HEK293 (cell line): ENCODE results near the gene BBS7.

Source experiments
- CTCF ChIA-PET: fragments of 350-600 bp; formaldehyde crosslinking; extraction: SDS; loops from one replicate; lab custom pipeline; 2021; ENCODE audit warnings: antibody characterized with exemption; lab: Yijun Ruan, JAX
- POLR2A ChIA-PET: fragments of 300-600 bp; formaldehyde crosslinking; extraction: SDS; loops from one replicate; lab custom pipeline; 2020; ENCODE audit warnings: antibody characterized with exemption, inconsistent platforms; lab: Yijun Ruan, JAX
- H3K27ac ChIP-seq: fragments of 200-500 bp; sonication (Bioruptor generic); 2 replicates; pipeline ENCODE4 v1.5.1; 2014; ENCODE audit warnings: low read depth, low read length, control low read depth, inconsistent platforms; ENCODE audit errors: extremely low read depth
- H3K36me3 ChIP-seq, 2 experiments: fragments of 200-500 bp in 1 of 2; sonication (Bioruptor generic) in 1 of 2; 1 replicate in 1 of 2; 2 replicates in 1 of 2; pipeline ENCODE4 v1.5.1; 2014 to 2017; ENCODE audit warnings: inconsistent platforms in 2 of 2, low read length in 2 of 2; ENCODE audit not compliant: control insufficient read depth in 2 of 2, insufficient read depth in 1 of 2
- H3K4me1 ChIP-seq: fragments of 200-500 bp; sonication (Bioruptor generic); 2 replicates; pipeline ENCODE4 v1.5.1; 2014; ENCODE audit warnings: mild to moderate bottlenecking, low read length, inconsistent platforms; ENCODE audit not compliant: control insufficient read depth, insufficient read depth
- H3K4me3 ChIP-seq: 2 replicates; pipeline ENCODE4 v1.5.1; 2011; ENCODE audit warnings: low read depth, mild to moderate bottlenecking, control low read depth, low read length, moderate library complexity
- H3K9me3 ChIP-seq: fragments of 200-500 bp; sonication (Bioruptor generic); 2 replicates; pipeline ENCODE4 v1.5.1; 2014; ENCODE audit warnings: low read depth, low read length, inconsistent platforms; ENCODE audit not compliant: control insufficient read depth, insufficient read depth
- BCL11B ChIP-seq: fragments of 450-650 bp; formaldehyde crosslinking; IDR thresholded peaks from 2 replicates; pipeline ENCODE4 v1.5.1; 2016; ENCODE audit warnings: low read depth, missing biosample characterization, missing genetic modification characterization
- GLIS1 ChIP-seq: fragments of 450-650 bp; formaldehyde crosslinking; IDR thresholded peaks from 2 replicates; pipeline ENCODE4 v1.5.1; 2016; ENCODE audit warnings: missing biosample characterization, missing genetic modification characterization
- MZF1 ChIP-seq: fragments of 450-650 bp; formaldehyde crosslinking; IDR thresholded peaks from 2 replicates; pipeline ENCODE4 v1.5.1; 2017; ENCODE audit warnings: missing biosample characterization, missing genetic modification characterization, borderline replicate concordance
- SP3 ChIP-seq: fragments of 450-650 bp; formaldehyde crosslinking; IDR thresholded peaks from 2 replicates; pipeline ENCODE4 v1.5.1; 2016; ENCODE audit warnings: missing biosample characterization, missing genetic modification characterization
- ZNF221 ChIP-seq: fragments of 450-650 bp; formaldehyde crosslinking; IDR thresholded peaks from 2 replicates; pipeline ENCODE4 v1.5.1; 2017; ENCODE audit warnings: missing biosample characterization, missing genetic modification characterization, borderline replicate concordance
- ZNF223 ChIP-seq: fragments of 450-650 bp; formaldehyde crosslinking; IDR thresholded peaks from 2 replicates; pipeline ENCODE4 v1.5.1; 2016; ENCODE audit warnings: missing biosample characterization, missing genetic modification characterization
- ZNF404 ChIP-seq: fragments of 450-650 bp; formaldehyde crosslinking; IDR thresholded peaks from 2 replicates; pipeline ENCODE4 v1.5.1; 2017; ENCODE audit warnings: missing biosample characterization, missing genetic modification characterization
- ZNF423 ChIP-seq: fragments of 450-650 bp; formaldehyde crosslinking; IDR thresholded peaks from 2 replicates; pipeline ENCODE4 v1.5.1; 2016; ENCODE audit warnings: missing biosample characterization, missing genetic modification characterization
- ZNF549 ChIP-seq: fragments of 450-650 bp; IDR thresholded peaks from 2 replicates; pipeline ENCODE4 v1.5.1; 2018; ENCODE audit warnings: missing biosample characterization, missing genetic modification characterization, mild to moderate bottlenecking, inconsistent platforms, moderate library complexity
- ZNF621 ChIP-seq: fragments of 450-650 bp; formaldehyde crosslinking; IDR thresholded peaks from 2 replicates; pipeline ENCODE4 v1.5.1; 2017; ENCODE audit warnings: missing biosample characterization, missing genetic modification characterization
- ZNF624 ChIP-seq: fragments of 450-650 bp; formaldehyde crosslinking; IDR thresholded peaks from 2 replicates; pipeline ENCODE4 v1.5.1; 2017; ENCODE audit warnings: missing biosample characterization, missing genetic modification characterization
- ZNF626 ChIP-seq: fragments of 450-650 bp; sonication (Bioruptor Pico); formaldehyde crosslinking; IDR thresholded peaks from 2 replicates; pipeline ENCODE4 v1.5.1; 2018; ENCODE audit warnings: missing biosample characterization, missing genetic modification characterization, inconsistent platforms
- ZNF664 ChIP-seq: fragments of 450-650 bp; formaldehyde crosslinking; IDR thresholded peaks from 2 replicates; pipeline ENCODE4 v1.5.1; 2016; ENCODE audit warnings: missing biosample characterization, missing genetic modification characterization
- ZNF791 ChIP-seq: fragments of 450-650 bp; formaldehyde crosslinking; IDR thresholded peaks from 2 replicates; pipeline ENCODE4 v1.5.1; 2016; ENCODE audit warnings: missing biosample characterization, missing genetic modification characterization
- ZNF843 ChIP-seq: fragments of 450-650 bp; formaldehyde crosslinking; IDR thresholded peaks from 2 replicates; pipeline ENCODE4 v1.5.1; 2016; ENCODE audit warnings: missing biosample characterization, missing genetic modification characterization
- TF ChIP-seq, protein P1 (sequence below): fragments of 450-650 bp; formaldehyde crosslinking; IDR thresholded peaks from 2 replicates; pipeline ENCODE4 v1.5.1; 2016; ENCODE audit warnings: missing biosample characterization, missing genetic modification characterization
- TF ChIP-seq, protein P2 (sequence below): fragments of 450-650 bp; IDR thresholded peaks from 2 replicates; pipeline ENCODE4 v1.5.1; 2018; ENCODE audit warnings: missing biosample characterization, mild to moderate bottlenecking, missing genetic modification characterization
- TF ChIP-seq, protein P3 (sequence below): fragments of 450-650 bp; formaldehyde crosslinking; IDR thresholded peaks from 2 replicates; pipeline ENCODE4 v1.5.1; 2016; ENCODE audit warnings: missing biosample characterization, missing genetic modification characterization
- TF ChIP-seq, protein P4 (sequence below): fragments of 450-650 bp; formaldehyde crosslinking; conservative IDR thresholded peaks from 2 replicates; pipeline ENCODE4 v1.5.1; 2016; ENCODE audit warnings: low read depth, missing biosample characterization, missing genetic modification characterization

BBS7 gene

DNA sequence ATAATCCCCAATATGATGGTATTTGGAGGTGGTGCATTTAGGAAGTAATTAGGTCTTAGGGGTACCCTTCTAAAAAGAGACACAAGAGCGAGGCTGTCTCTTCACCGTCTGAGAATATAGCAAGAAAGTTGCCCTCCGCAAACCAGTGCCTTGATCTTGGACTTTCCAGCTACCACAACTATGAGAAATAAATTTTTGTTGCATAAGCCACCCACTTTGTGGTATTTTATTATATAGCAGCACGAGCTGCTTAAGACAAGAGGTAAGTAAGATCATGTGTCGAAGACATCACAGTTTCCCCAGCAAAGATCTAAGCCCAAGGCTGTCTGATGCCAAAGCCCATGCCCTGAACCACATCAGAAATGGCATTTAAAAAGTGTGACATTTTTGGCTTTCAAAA lies 78.8 kb downstream of the BBS7 start (continued):
- TF ChIP-seq, protein P1, sequence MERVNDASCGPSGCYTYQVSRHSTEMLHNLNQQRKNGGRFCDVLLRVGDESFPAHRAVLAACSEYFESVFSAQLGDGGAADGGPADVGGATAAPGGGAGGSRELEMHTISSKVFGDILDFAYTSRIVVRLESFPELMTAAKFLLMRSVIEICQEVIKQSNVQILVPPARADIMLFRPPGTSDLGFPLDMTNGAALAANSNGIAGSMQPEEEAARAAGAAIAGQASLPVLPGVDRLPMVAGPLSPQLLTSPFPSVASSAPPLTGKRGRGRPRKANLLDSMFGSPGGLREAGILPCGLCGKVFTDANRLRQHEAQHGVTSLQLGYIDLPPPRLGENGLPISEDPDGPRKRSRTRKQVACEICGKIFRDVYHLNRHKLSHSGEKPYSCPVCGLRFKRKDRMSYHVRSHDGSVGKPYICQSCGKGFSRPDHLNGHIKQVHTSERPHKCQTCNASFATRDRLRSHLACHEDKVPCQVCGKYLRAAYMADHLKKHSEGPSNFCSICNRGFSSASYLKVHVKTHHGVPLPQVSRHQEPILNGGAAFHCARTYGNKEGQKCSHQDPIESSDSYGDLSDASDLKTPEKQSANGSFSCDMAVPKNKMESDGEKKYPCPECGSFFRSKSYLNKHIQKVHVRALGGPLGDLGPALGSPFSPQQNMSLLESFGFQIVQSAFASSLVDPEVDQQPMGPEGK (tag by site-specific recombination) = no peak
- TF ChIP-seq ZNF624 (tag by site-specific recombination) = no peak

DNA sequence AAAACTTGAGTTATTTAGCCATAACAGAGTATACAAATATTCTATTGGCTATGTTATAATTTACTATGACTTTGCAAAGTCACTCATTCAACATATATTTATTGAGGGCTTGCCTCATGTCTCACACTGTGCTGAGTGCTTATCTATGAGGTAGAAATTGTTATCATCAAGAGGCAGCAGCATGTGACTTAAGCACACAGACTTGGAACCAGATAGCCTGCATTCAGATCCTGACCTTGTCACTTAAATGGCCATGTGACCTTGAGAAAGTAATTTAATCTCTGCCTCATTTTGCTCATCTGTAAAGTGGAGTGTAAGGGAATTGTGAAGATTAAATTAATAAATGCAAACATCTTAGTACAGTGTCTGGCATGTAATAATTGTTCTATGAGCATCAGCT lies 79.3 kb downstream of the BBS7 start:
- CTCF ChIA-PET = no interaction called here
- H3K4me1 ChIP-seq = no peaks in the 10 kb centered on the region
- no peaks in the 10 kb centered on the region for H3K36me3 ChIP-seq
- H3K27ac ChIP-seq = no peak overlapping the region
- POLR2A ChIA-PET = no interaction called here
- TF ChIP-seq, protein P2, sequence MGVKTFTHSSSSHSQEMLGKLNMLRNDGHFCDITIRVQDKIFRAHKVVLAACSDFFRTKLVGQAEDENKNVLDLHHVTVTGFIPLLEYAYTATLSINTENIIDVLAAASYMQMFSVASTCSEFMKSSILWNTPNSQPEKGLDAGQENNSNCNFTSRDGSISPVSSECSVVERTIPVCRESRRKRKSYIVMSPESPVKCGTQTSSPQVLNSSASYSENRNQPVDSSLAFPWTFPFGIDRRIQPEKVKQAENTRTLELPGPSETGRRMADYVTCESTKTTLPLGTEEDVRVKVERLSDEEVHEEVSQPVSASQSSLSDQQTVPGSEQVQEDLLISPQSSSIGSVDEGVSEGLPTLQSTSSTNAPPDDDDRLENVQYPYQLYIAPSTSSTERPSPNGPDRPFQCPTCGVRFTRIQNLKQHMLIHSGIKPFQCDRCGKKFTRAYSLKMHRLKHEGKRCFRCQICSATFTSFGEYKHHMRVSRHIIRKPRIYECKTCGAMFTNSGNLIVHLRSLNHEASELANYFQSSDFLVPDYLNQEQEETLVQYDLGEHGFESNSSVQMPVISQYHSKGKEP (tag by site-specific recombination) = no peak
- TF ChIP-seq ZNF404 (tag by site-specific recombination) (no peak), GLIS1 (tag by site-specific recombination) (no peak), ZNF664 (peak; percentile 33; the same call in 1 of the 2 replicates)
- TF ChIP-seq, protein P3, sequence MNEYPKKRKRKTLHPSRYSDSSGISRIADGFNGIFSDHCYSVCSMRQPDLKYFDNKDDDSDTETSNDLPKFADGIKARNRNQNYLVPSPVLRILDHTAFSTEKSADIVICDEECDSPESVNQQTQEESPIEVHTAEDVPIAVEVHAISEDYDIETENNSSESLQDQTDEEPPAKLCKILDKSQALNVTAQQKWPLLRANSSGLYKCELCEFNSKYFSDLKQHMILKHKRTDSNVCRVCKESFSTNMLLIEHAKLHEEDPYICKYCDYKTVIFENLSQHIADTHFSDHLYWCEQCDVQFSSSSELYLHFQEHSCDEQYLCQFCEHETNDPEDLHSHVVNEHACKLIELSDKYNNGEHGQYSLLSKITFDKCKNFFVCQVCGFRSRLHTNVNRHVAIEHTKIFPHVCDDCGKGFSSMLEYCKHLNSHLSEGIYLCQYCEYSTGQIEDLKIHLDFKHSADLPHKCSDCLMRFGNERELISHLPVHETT (tag by site-specific recombination) = no peak
- TF ChIP-seq, protein P4, sequence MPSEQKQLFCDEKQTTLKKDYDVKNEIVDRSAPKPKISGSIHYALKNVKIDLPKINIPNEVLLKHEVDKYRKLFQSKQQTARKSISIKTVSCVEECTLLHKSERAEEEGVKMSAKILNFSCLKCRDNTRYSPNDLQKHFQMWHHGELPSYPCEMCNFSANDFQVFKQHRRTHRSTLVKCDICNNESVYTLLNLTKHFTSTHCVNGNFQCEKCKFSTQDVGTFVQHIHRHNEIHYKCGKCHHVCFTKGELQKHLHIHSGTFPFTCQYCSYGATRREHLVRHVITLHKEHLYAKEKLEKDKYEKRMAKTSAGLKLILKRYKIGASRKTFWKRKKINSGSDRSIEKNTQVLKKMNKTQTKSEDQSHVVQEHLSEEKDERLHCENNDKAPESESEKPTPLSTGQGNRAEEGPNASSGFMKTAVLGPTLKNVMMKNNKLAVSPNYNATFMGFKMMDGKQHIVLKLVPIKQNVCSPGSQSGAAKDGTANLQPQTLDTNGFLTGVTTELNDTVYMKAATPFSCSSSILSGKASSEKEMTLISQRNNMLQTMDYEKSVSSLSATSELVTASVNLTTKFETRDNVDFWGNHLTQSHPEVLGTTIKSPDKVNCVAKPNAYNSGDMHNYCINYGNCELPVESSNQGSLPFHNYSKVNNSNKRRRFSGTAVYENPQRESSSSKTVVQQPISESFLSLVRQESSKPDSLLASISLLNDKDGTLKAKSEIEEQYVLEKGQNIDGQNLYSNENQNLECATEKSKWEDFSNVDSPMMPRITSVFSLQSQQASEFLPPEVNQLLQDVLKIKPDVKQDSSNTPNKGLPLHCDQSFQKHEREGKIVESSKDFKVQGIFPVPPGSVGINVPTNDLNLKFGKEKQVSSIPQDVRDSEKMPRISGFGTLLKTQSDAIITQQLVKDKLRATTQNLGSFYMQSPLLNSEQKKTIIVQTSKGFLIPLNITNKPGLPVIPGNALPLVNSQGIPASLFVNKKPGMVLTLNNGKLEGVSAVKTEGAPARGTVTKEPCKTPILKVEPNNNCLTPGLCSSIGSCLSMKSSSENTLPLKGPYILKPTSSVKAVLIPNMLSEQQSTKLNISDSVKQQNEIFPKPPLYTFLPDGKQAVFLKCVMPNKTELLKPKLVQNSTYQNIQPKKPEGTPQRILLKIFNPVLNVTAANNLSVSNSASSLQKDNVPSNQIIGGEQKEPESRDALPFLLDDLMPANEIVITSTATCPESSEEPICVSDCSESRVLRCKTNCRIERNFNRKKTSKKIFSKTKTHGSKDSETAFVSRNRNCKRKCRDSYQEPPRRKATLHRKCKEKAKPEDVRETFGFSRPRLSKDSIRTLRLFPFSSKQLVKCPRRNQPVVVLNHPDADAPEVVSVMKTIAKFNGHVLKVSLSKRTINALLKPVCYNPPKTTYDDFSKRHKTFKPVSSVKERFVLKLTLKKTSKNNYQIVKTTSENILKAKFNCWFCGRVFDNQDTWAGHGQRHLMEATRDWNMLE (tag by site-specific recombination) = no peak
- H3K9me3 ChIP-seq = no peaks in the 10 kb centered on the region
- H3K4me3 ChIP-seq = no peak overlapping the region

DNA sequence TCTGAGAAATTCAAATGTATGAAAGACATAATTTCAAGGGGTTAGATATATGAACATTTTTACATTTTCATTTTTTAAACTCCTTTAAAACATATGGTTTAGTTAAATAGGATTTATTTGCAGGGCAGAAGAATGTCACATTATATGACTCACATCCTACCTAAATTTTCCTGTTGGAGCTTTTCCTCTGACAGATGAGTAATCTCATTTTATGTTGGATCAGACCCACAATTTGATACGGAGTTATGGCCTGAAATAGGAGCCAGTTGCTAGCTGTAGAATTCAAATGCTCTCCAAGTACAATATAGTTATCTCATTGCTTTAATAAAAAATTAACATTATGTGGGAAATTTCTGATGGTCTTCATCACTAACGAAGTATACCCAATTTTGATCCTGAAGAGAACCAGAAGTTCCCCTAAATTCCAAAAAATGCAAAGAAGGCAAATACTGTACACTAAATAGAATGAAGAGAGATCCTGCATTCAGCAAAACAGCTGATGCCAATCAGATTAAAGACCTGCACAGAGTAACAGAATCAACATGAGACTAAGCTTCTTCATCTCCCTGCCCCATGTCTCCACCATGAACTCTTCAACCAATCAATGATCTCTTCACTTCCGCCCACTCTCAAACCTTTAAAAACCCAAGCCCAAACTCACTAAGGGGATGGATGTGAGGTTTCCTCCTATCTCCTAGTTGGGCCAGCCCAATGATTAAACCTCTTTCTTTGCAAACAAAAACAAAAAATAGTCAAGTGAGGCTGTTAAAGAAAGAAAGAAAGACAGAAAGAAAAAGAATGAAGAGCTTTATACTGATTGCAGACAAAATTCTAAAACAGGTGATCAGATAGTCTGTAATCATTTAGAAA lies 80.1 kb downstream of the BBS7 start:
- H3K36me3 ChIP-seq = no peaks in the 10 kb centered on the region
- ChIA-PET CTCF (interaction anchor here (0.7 kb wide), 1 partner anchor 11 kb away, joined by 3 read pairs; the partner anchor contains the start of gene EXOSC9), POLR2A (interaction anchor here (0.9 kb wide), 1 partner anchor 11 kb away, joined by 3 read pairs; the partner anchor contains the start of gene EXOSC9)
- no peak overlapping the region for H3K4me3 ChIP-seq
- H3K9me3 ChIP-seq = no peaks in the 10 kb centered on the region
- H3K4me1 ChIP-seq = no peaks in the 10 kb centered on the region
- H3K27ac ChIP-seq = no peak overlapping the region
- no peak for TF ChIP-seq BCL11B (tag by site-specific recombination)
- TF ChIP-seq SP3 (tag by site-specific recombination) = no peak
- no peak for TF ChIP-seq ZNF791 (tag by site-specific recombination)
- no peak for TF ChIP-seq ZNF843 (tag by site-specific recombination)
- no peak for TF ChIP-seq ZNF621 (tag by site-specific recombination)
- no peak for TF ChIP-seq ZNF223 (tag by site-specific recombination)
- TF ChIP-seq ZNF221 (tag by site-specific recombination) = no peak
- TF ChIP-seq MZF1 (tag by site-specific recombination) = no peak
- TF ChIP-seq ZNF404 (tag by site-specific recombination) = no peak
- TF ChIP-seq ZNF549 (tag by site-specific recombination) = no peak
- TF ChIP-seq ZNF626 = no peak
- no peak for TF ChIP-seq ZNF423
